Endothelial cell of umbilical vein (primary cell): Measurements from ENCODE around the gene VPS35L. TPM values are rescaled to one million over a fixed set of nuclear protein-coding genes. Genes with fewer than 3 reads are reported as not detected.

Experiments
- BruUV-seq: library from RNA; stranded (reverse); fragments of 400-500 nt; replicated peaks from 2 replicates; lab custom pipeline; 2021; lab: Mats Ljungman, UMichigan
- CTCF ChIA-PET: fragments of 300-600, 350-600 bp; sonication (Branson Sonifier 250); formaldehyde crosslinking; loops from one replicate; lab custom pipeline; 2021; ENCODE audit warnings: antibody characterized with exemption, inconsistent platforms; lab: Charles Lee
- POLR2A ChIA-PET: fragments of 300-600, 350-600 bp; sonication (Branson Sonifier 250); formaldehyde crosslinking; loops from one replicate; lab custom pipeline; 2021; ENCODE audit warnings: antibody characterized with exemption, inconsistent platforms; lab: Charles Lee
- DNase-seq: peaks from one replicate; pipeline ENCODE4 v3.0.0-alpha.2; 2011; ENCODE audit warnings: low read depth, low spot score
- FAIRE-seq: peaks from 2 replicates; lab custom pipeline; 2011; peaks lifted over from hg19 to GRCh38; lab: Jason Lieb, UNC
- H2AFZ ChIP-seq: 2 replicates; pipeline ENCODE4 v1.6.0; 2012; ENCODE audit warnings: low read depth, low read length, control low read depth, inconsistent platforms
- H3K27ac ChIP-seq: 2 replicates; pipeline ENCODE4 v1.5.1; 2011; ENCODE audit warnings: low read depth, mild to moderate bottlenecking, control low read depth, low read length, moderate library complexity; ENCODE audit not compliant: insufficient read depth
- H3K27me3 ChIP-seq, 2 experiments: 2 replicates each; pipeline versions ENCODE4 v1.6.0 to v1.6.1; 2011; ENCODE audit warnings: low read length in 2 of 2, mixed read lengths in 1 of 2; ENCODE audit not compliant: control insufficient read depth in 2 of 2, insufficient read depth in 2 of 2
- H3K36me3 ChIP-seq, 2 experiments: 2 replicates in 1 of 2; 3 replicates in 1 of 2; pipeline ENCODE4 v1.5.1; 2011; ENCODE audit warnings: low read length in 2 of 2, mild to moderate bottlenecking in 1 of 2, moderate library complexity in 1 of 2; ENCODE audit not compliant: control insufficient read depth in 2 of 2, insufficient read depth in 2 of 2; ENCODE audit errors: extremely low read depth in 1 of 2
- H3K4me1 ChIP-seq: 3 replicates; pipeline ENCODE4 v1.5.1; 2011; ENCODE audit warnings: mild to moderate bottlenecking, low read length; ENCODE audit not compliant: control insufficient read depth, insufficient read depth; ENCODE audit errors: extremely low read depth
- H3K4me2 ChIP-seq: 2 replicates; pipeline ENCODE4 v1.6.1; 2011; ENCODE audit warnings: low read length, control low read depth, mixed read lengths; ENCODE audit not compliant: insufficient read depth
- H3K4me3 ChIP-seq, 3 experiments: fragments of 200-600 bp in 1 of 3; sonication (generic), shearing (Covaris generic) in 1 of 3; replicated peaks in 1 of 3; 2 replicates each; pipeline ENCODE4 v1.5.1; 2011 to 2016; ENCODE audit warnings: control low read depth in 3 of 3, low read length in 3 of 3, mild to moderate bottlenecking in 2 of 3, inconsistent platforms in 1 of 3, low read depth in 1 of 3, moderate library complexity in 1 of 3; ENCODE audit not compliant: insufficient read depth in 1 of 3
- H3K79me2 ChIP-seq: 2 replicates; pipeline ENCODE4 v1.6.0; 2012; ENCODE audit warnings: low read length, inconsistent platforms; ENCODE audit not compliant: control insufficient read depth, insufficient read depth
- H3K9ac ChIP-seq: replicated peaks from 2 replicates; pipeline ENCODE3; 2011; ENCODE audit warnings: low read length, control low read depth; ENCODE audit not compliant: insufficient read depth; ENCODE audit errors: extremely low read depth
- H3K9me1 ChIP-seq: replicated peaks from 3 replicates; pipeline ENCODE4 v1.6.0; 2011; ENCODE audit warnings: mild to moderate bottlenecking, low read length; ENCODE audit not compliant: control insufficient read depth, insufficient read depth; ENCODE audit errors: extremely low read depth
- H3K9me3 ChIP-seq: replicated peaks from 2 replicates; pipeline ENCODE4 v1.5.1; 2012; ENCODE audit warnings: low read length, inconsistent platforms; ENCODE audit not compliant: control insufficient read depth, insufficient read depth
- H4K20me1 ChIP-seq: replicated peaks from 2 replicates; pipeline ENCODE3; 2011; ENCODE audit warnings: mild to moderate bottlenecking, low read length; ENCODE audit not compliant: control insufficient read depth, insufficient read depth; ENCODE audit errors: extremely low read depth
- EZH2 ChIP-seq: IDR thresholded peaks from 2 replicates; pipeline ENCODE4 v1.6.1; 2012; ENCODE audit warnings: borderline replicate concordance, low read depth, mild to moderate bottlenecking, moderate library complexity, low read length, inconsistent platforms; ENCODE audit not compliant: severe bottlenecking
- FOS ChIP-seq: IDR thresholded peaks from 2 replicates; pipeline ENCODE4 v1.6.1; 2011; ENCODE audit warnings: mild to moderate bottlenecking, low read length, moderate library complexity, borderline replicate concordance; ENCODE audit not compliant: insufficient read depth
- JUN ChIP-seq: IDR thresholded peaks from 2 replicates; pipeline ENCODE4 v1.6.1; 2011; ENCODE audit warnings: borderline replicate concordance, low read depth; ENCODE audit not compliant: insufficient read length, insufficient read depth
- MYC ChIP-seq: IDR thresholded peaks from one replicate; pipeline ENCODE4 v1.6.1; 2011; ENCODE audit warnings: mild to moderate bottlenecking, low read depth, low read length
- POLR2A ChIP-seq: IDR thresholded peaks from 2 replicates; pipeline ENCODE4 v1.6.1; 2012; ENCODE audit warnings: low read depth, mild to moderate bottlenecking, control low read depth, low read length
- dilution Hi-C: fragments of 300-500 bp; cut with MboI; formaldehyde crosslinking; loops from one replicate; pipeline ENCODE4 v1.15.0; 2019; ENCODE audit warnings: low sequenced_read_pairs; ENCODE audit not compliant: extremely low pct_ligation_motif_present
- intact Hi-C: fragments of 100-400 bp; cut with micrococcal nuclease; formaldehyde crosslinking; loops from one replicate; pipeline ENCODE4 v1.10.0; 2022
- polyA plus RNA-seq, 4 experiments: library from polyadenylated mRNA; depleted of rRNA in 3 of 4; stranded (reverse) in 3 of 4; unstranded in 1 of 4; fragments of >200 nt; gene quantifications; 2 replicates each; pipeline versions ENCODE4 v1.2.1 to v1.2.3, GENCODE V29; 2011 to 2012; ENCODE audit warnings: missing spikeins in 1 of 4
- total RNA-seq: library from RNA; stranded (reverse); gene quantifications from 2 replicates; pipeline ENCODE4 v1.2.3, GENCODE V29; 2021
- TF ChIP-seq, protein P1 (sequence below): IDR thresholded peaks from 2 replicates; pipeline ENCODE4 v1.6.1; 2011; ENCODE audit not compliant: insufficient read depth, insufficient read length
- TF ChIP-seq, protein P2 (sequence below), 2 donors: IDR thresholded peaks; 1 replicate in 1 of 2; 2 replicates in 1 of 2; pipeline ENCODE4 v1.5.1; 2011; ENCODE audit warnings: low read length in 2 of 2, mild to moderate bottlenecking in 2 of 2, moderate library complexity in 2 of 2, control low read depth in 1 of 2, inconsistent platforms in 1 of 2, low read depth in 1 of 2; ENCODE audit not compliant: insufficient read depth in 1 of 2; ENCODE audit errors: extremely low read depth in 1 of 2

VPS35L gene
- total and polyA plus RNA-seq, 2 donors (not counting 3 experiments of a cell fraction or from before 2014, with no cell fraction given) = 49.1 to 91.1 TPM

DNA sequence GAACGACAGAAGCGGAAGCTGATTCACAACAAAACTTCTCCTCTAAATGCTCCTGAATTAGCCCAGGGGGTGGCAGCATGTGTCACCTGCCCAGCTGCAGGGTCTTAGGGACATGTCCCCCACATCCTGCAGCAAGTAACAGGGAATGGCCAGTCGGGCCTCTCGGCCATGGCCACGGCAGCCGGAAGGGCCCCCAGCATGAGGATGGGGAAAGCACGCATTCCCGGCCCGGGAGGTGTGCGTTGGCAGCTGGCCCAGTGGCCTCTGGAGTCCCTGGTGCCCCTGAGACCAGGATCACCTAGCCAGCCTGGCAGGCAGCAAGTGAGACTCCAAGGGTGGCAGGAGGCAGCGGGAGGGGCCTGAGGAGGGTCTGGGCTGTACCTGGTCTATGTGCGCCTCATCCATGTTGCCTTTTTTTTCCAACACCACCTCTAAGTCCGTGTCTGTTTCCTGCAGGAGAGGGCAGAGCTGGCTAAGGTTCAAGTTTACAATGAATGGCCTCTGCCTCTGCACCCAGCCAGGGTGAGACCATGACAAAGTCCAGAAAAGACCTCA, 155.6 kb downstream of the VPS35L start:
- no peaks in the 10 kb centered on the region for H4K20me1 ChIP-seq
- H3K4me1 ChIP-seq = peaks cover 2% of the 10 kb centered on the region
- no peak overlapping the region for H3K27ac ChIP-seq
- DNase-seq = no peak
- CTCF ChIA-PET = interaction anchor here (1.1 to 1.6 kb wide), 3 partner anchors 110 to 176 kb away, joined by 4 to 5 read pairs (median 5); partner anchors contain the start of gene VPS35L
- POLR2A ChIA-PET = interaction anchor here (0.6 kb wide), 1 partner anchor 61 kb away, joined by 3 read pairs; no protein-coding TSS in a partner anchor
- TF ChIP-seq JUN (no peak), MYC (no peak), POLR2A (no peak), EZH2 (no peak), FOS (no peak)
- TF ChIP-seq, protein P1, sequence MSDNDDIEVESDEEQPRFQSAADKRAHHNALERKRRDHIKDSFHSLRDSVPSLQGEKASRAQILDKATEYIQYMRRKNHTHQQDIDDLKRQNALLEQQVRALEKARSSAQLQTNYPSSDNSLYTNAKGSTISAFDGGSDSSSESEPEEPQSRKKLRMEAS = no peak
- TF ChIP-seq, protein P2, sequence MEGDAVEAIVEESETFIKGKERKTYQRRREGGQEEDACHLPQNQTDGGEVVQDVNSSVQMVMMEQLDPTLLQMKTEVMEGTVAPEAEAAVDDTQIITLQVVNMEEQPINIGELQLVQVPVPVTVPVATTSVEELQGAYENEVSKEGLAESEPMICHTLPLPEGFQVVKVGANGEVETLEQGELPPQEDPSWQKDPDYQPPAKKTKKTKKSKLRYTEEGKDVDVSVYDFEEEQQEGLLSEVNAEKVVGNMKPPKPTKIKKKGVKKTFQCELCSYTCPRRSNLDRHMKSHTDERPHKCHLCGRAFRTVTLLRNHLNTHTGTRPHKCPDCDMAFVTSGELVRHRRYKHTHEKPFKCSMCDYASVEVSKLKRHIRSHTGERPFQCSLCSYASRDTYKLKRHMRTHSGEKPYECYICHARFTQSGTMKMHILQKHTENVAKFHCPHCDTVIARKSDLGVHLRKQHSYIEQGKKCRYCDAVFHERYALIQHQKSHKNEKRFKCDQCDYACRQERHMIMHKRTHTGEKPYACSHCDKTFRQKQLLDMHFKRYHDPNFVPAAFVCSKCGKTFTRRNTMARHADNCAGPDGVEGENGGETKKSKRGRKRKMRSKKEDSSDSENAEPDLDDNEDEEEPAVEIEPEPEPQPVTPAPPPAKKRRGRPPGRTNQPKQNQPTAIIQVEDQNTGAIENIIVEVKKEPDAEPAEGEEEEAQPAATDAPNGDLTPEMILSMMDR (IDR thresholded peaks at IDR 0.05; ENCODE audit: extremely low read depth in 1 of 2, insufficient read depth in 1 of 2, low read depth in 1 of 2, low read length in 2 of 2) = no peak
- no peaks in the 10 kb centered on the region for H3K27me3 ChIP-seq
- intact Hi-C loops = no loop called here
- no peak for FAIRE-seq
- H3K79me2 ChIP-seq = peaks cover 16% of the 10 kb centered on the region
- no TSS peak for BruUV-seq
- H3K36me3 ChIP-seq = peaks cover 3 to 11% of the 10 kb centered on the region in 2 experiments
- no peaks in the 10 kb centered on the region for H3K9me1 ChIP-seq
- no peaks in the 10 kb centered on the region for H3K9me3 ChIP-seq
- no peak overlapping the region for H3K4me3 ChIP-seq
- no peak overlapping the region for H3K9ac ChIP-seq
- dilution Hi-C loops = no loop called here
- no peak overlapping the region for H2AFZ ChIP-seq
- no peak overlapping the region for H3K4me2 ChIP-seq
